Subcutaneous abdominal adipose tissue (tissue), 5 donors: ENCODE data around the gene SELENOO.

Experiments used
- H3K27ac ChIP-seq: one replicate; pipeline ENCODE4 v1.7.0; 2013; ENCODE audit warnings: low read depth, mild to moderate bottlenecking, inconsistent platforms, low read length, moderate library complexity
- H3K27me3 ChIP-seq, 5 donors: one replicate each; pipeline ENCODE4 v1.7.0; 2013; ENCODE audit warnings: low read length in 5 of 5, inconsistent platforms in 1 of 5; ENCODE audit not compliant: control insufficient read depth in 5 of 5, insufficient read depth in 4 of 5
- H3K36me3 ChIP-seq, 5 donors: one replicate each; pipeline ENCODE4 v1.7.0; 2013; ENCODE audit warnings: low read length in 5 of 5; ENCODE audit not compliant: control insufficient read depth in 5 of 5, insufficient read depth in 5 of 5
- H3K4me1 ChIP-seq, 5 donors: one replicate each; pipeline ENCODE4 v1.7.0; 2013; ENCODE audit warnings: low read length in 5 of 5, mild to moderate bottlenecking in 3 of 5, moderate library complexity in 1 of 5; ENCODE audit not compliant: control insufficient read depth in 5 of 5, insufficient read depth in 5 of 5
- H3K4me3 ChIP-seq, 5 donors: one replicate each; pipeline ENCODE4 v1.7.0; 2013; ENCODE audit warnings: low read length in 5 of 5, low read depth in 1 of 5
- H3K9ac ChIP-seq, 5 donors: one replicate each; pipeline ENCODE4 v1.7.0; 2013; ENCODE audit warnings: low read length in 5 of 5, mild to moderate bottlenecking in 4 of 5, moderate library complexity in 3 of 5
- H3K9me3 ChIP-seq, 5 donors: one replicate each; pipeline ENCODE4 v1.7.0; 2013; ENCODE audit warnings: low read length in 5 of 5; ENCODE audit not compliant: control insufficient read depth in 5 of 5
- donor health status: healthy.
- donor health status: healthy.
- donor health status: healthy.
- donor health status: healthy.
- donor health status: healthy.

Gene SELENOO

DNA sequence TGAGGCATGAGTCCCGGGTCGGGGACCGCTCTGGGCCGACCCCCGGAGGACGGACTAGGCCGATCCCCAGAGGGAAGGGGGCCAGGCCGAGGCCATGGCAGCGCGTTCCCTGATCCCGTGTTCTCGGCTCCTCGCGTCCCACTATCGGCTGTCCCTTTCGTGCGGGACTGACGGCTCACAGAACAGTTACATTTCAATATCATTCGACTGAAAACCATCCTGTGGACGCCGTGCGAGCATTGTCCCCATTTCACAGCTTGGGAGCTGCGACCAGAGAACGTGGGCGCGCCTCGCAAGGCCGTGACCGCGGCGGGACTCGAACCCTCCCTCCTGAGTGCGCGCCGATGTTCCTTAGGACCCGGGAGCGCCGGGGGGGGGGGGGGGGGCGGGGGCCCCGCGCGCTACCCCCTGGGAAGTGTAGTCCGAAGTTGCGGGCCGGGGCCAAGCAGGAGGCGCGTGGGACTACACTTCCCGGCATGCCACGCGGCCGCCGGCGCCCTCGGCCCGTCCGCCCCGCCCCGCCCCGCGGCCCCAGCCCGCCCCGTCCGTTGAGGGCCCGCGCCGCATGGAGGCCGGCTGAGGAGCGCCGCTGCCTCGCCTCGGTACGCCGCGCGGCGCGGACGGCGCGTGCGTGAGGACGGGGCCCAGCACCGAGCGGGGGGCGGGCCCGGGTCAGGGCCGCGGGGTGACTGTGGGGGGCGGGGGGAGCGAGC lies 15.3 kb upstream of the SELENOO start, which contains the start of gene TRABD:
Gene TRABD (plus strand): TSS at position 539 of the 713 bp plus-strand sequence. CDS start 7,148 bp downstream, outside the sequence.
- Histone ChIP-seq H3K4me3 (peak within 1 kb of the TSS; percentile 62 to 80 (median 71)), H3K4me1 (peaks cover 5 to 50% (median 45%) of the 10 kb centered on the region in 5 donors), H3K36me3 (peaks cover 0 to 5% (median 0%) of the 10 kb centered on the region in 5 donors), H3K9me3 (no peaks in the 10 kb centered on the region), H3K9ac (peak within 1 kb of the TSS in 4 of 5 donors; percentile 66 to 79 (median 73)), H3K27me3 (peaks cover 0 to under 1% (median under 1%) of the 10 kb centered on the region in 5 donors), H3K27ac (no peak within 1 kb of the TSS)

GRCh38 chr22:50186181-50186714 lies 14.6 kb upstream of the SELENOO start:
- Histone ChIP-seq H3K4me3 (peak overlapping the region; percentile 54 to 67 (median 59)), H3K27ac (no peak overlapping the region), H3K9ac (peak overlapping the region in 4 of 5 donors; percentile 51 to 79 (median 73)), H3K36me3 (peaks cover 0 to 5% (median 0%) of the 10 kb centered on the region in 5 donors), H3K27me3 (no peaks in the 10 kb centered on the region), H3K9me3 (no peaks in the 10 kb centered on the region), H3K4me1 (peaks cover 5 to 58% (median 53%) of the 10 kb centered on the region in 5 donors)

DNA sequence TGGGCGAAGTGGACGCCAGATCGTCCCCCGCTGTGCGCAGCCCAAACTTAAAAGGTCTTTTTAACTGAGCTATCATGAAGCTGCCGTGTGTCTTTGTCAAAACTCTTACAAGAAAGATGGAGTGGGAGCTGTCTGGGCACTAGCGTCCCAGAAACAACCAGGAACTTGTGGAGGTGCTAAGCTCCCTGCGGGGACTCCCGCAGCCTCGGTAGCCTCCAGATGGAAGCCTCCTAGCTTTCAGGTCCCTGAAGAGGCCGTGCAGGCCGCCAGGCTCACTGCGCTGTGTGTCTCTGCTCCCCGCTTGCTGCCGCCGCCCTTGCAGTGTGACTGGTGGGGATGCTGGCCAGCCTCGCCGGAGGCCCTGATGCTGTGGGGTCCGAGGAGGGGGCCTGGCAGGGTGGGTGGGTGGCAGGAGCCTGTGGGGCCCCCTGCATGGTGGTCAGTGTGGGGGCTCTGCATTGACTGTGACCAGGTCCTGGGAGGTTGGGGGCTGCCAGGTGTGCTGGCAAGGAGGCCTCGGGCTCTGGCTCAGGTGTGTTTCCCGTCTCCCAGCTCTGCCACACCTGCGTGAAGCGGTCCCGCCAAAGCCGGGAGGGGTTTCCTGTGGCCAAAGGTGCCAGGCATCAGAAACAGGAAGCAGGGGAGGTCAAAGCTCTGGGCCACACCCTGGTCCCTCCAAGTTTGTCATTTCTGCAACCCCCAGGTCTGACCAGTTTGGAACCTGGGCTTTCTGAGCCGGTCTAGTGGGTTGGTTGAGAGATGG lies 13.9 kb upstream of the SELENOO start:
- Histone ChIP-seq H3K4me3 (peak overlapping the region; percentile 54 to 67 (median 59)), H3K9me3 (no peaks in the 10 kb centered on the region), H3K9ac (peak overlapping the region in 4 of 5 donors; percentile 51 to 79 (median 73)), H3K36me3 (peaks cover 0 to 5% (median 0%) of the 10 kb centered on the region in 5 donors), H3K27me3 (no peaks in the 10 kb centered on the region), H3K4me1 (peaks cover 5 to 64% (median 58%) of the 10 kb centered on the region in 5 donors), H3K27ac (no peak overlapping the region)

GRCh38 chr22:50188356-50188755 lies 12.5 kb upstream of the SELENOO start:
- peaks cover 0 to 8% (median 3%) of the 10 kb centered on the region in 5 donors for H3K36me3 ChIP-seq
- peaks cover 5 to 75% (median 67%) of the 10 kb centered on the region in 5 donors for H3K4me1 ChIP-seq
- H3K27ac ChIP-seq: no peak overlapping the region
- no peaks in the 10 kb centered on the region for H3K9me3 ChIP-seq
- H3K9ac ChIP-seq: no peak overlapping the region
- H3K4me3 ChIP-seq: no peak overlapping the region
- no peaks in the 10 kb centered on the region for H3K27me3 ChIP-seq

DNA sequence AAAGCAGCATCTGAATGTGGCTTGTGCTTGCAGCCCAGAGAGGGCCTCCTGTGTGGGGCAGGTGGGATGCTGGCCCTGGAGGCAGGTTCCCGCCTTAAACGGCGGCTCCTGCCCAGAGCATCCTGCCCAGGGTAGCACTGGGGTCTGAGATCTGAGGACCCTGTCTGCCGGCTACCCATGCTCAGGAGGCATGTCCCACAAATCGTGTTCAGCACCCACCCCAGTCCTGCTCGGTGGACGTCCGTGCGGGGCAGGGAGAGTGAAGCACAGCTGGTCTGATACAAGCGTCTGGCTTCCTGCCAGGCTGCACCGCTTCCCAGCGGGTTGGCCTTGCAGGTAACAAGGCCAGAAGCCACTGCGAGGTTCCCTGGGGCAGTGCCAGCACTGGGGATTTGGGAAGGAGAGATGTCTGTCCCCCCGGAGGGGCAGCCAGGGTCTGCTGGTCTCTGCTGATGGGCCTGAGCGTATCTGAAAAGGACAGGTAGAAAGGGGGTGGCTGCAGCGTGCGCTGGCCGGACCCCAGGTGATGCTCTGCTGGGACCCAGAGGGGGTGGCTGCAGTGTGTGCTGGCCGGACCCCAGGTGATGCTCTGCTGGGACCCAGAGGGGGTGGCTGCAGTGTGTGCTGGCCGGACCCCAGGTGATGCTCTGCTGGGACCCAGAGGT lies 11.5 kb upstream of the SELENOO start:
- peaks cover 0 to 18% (median 12%) of the 10 kb centered on the region in 5 donors for H3K36me3 ChIP-seq
- peaks cover 5 to 67% (median 59%) of the 10 kb centered on the region in 5 donors for H3K4me1 ChIP-seq
- no peak overlapping the region for H3K4me3 ChIP-seq
- H3K9ac ChIP-seq: peak overlapping the region in 1 of 5 donors; percentile 53
- peak overlapping the region; percentile 37 for H3K27ac ChIP-seq
- H3K27me3 ChIP-seq: no peaks in the 10 kb centered on the region
- H3K9me3 ChIP-seq: no peaks in the 10 kb centered on the region

- Histone ChIP-seq H3K4me1 (peaks cover 5 to 62% (median 54%) of the 10 kb centered on the region in 5 donors), H3K36me3 (peaks cover 0 to 23% (median 17%) of the 10 kb centered on the region in 5 donors), H3K27ac (peak overlapping the region; percentile 37), H3K9me3 (no peaks in the 10 kb centered on the region), H3K9ac (peak overlapping the region in 2 of 5 donors; percentile 49 to 53), H3K27me3 (no peaks in the 10 kb centered on the region), H3K4me3 (peak overlapping the region in 4 of 5 donors; percentile 57 to 62 (median 62))
Observed at GRCh38 chr22:50189849-50190181, 11.0 kb upstream of the SELENOO start.

- Histone ChIP-seq H3K36me3 (peaks cover 0 to 27% (median 21%) of the 10 kb centered on the region in 5 donors), H3K4me1 (peaks cover 5 to 56% (median 50%) of the 10 kb centered on the region in 5 donors), H3K4me3 (peak overlapping the region in 4 of 5 donors; percentile 57 to 62 (median 62)), H3K27me3 (no peaks in the 10 kb centered on the region), H3K9me3 (no peaks in the 10 kb centered on the region), H3K27ac (peak overlapping the region; percentile 37), H3K9ac (peak overlapping the region in 4 of 5 donors; percentile 42 to 58 (median 51))
Observed at GRCh38 chr22:50190182-50190940, 10.4 kb upstream of the SELENOO start.

- H3K36me3 ChIP-seq: peaks cover 0 to 33% (median 24%) of the 10 kb centered on the region in 5 donors
- peak overlapping the region; percentile 37 for H3K27ac ChIP-seq
- H3K9me3 ChIP-seq: no peaks in the 10 kb centered on the region
- peaks cover 5 to 55% (median 48%) of the 10 kb centered on the region in 5 donors for H3K4me1 ChIP-seq
- peak overlapping the region in 4 of 5 donors; percentile 57 to 62 (median 62) for H3K4me3 ChIP-seq
- no peaks in the 10 kb centered on the region for H3K27me3 ChIP-seq
- H3K9ac ChIP-seq: peak overlapping the region in 4 of 5 donors; percentile 42 to 58 (median 51)
Observed at GRCh38 chr22:50190941-50191741, 9.7 kb upstream of the SELENOO start.
